Lung (tissue), 12 donors: ENCODE results near the gene PAX2. TPM values are rescaled to one million over a fixed set of nuclear protein-coding genes. Genes with fewer than 3 reads are reported as not detected.

Source experiments
- ATAC-seq: fragments of 200-7000 bp; cut with Tn5 transposase; one replicate; pipeline ENCODE4 v1.9.1; 2020; ENCODE audit warnings: moderate number of reproducible peaks; ENCODE audit not compliant: insufficient read depth, low FRiP score
- DNase-seq, 3 donors: peaks; one replicate each; pipeline ENCODE4 v3.0.0-alpha.2; 2013 to 2017
- H3K27ac ChIP-seq, 2 donors: one replicate each; pipeline ENCODE4 v1.5.1; 2013; ENCODE audit warnings: mild to moderate bottlenecking in 2 of 2, moderate library complexity in 2 of 2, control low read depth in 1 of 2, inconsistent platforms in 1 of 2, low read depth in 1 of 2, low read length in 1 of 2
- H3K27me3 ChIP-seq, 3 donors: one replicate each; pipeline ENCODE4 v1.5.1; 2013; ENCODE audit warnings: low read length in 2 of 3; ENCODE audit not compliant: control insufficient read depth in 3 of 3, insufficient read depth in 3 of 3
- H3K36me3 ChIP-seq, 4 donors: one replicate each; pipeline ENCODE4 v1.5.1; 2013; ENCODE audit warnings: low read length in 4 of 4, mild to moderate bottlenecking in 1 of 4, moderate library complexity in 1 of 4; ENCODE audit not compliant: control insufficient read depth in 4 of 4, insufficient read depth in 4 of 4
- H3K4me1 ChIP-seq, 5 donors: one replicate each; pipeline ENCODE4 v1.5.1; 2013; ENCODE audit warnings: low read length in 5 of 5, mild to moderate bottlenecking in 2 of 5, moderate library complexity in 1 of 5; ENCODE audit not compliant: control insufficient read depth in 5 of 5, insufficient read depth in 5 of 5
- H3K4me3 ChIP-seq: one replicate; pipeline ENCODE4 v1.5.1; 2013; ENCODE audit warnings: mild to moderate bottlenecking, control low read depth, moderate library complexity
- H3K9ac ChIP-seq, 2 donors: one replicate each; pipeline ENCODE4 v1.5.1; 2013; ENCODE audit warnings: low read length in 2 of 2, control low read depth in 1 of 2; ENCODE audit not compliant: insufficient read depth in 1 of 2
- H3K9me3 ChIP-seq, 4 donors: one replicate each; pipeline ENCODE4 v1.5.1; 2013; ENCODE audit warnings: low read length in 3 of 4, mild to moderate bottlenecking in 1 of 4, moderate library complexity in 1 of 4; ENCODE audit not compliant: control insufficient read depth in 4 of 4, insufficient read depth in 3 of 4
- CTCF ChIP-seq: IDR thresholded peaks from 2 replicates; pipeline ENCODE4 v1.5.1; 2012; ENCODE audit warnings: mild to moderate bottlenecking; ENCODE audit errors: control extremely low read depth, extremely low read depth
- WGBS, 2 donors: extraction: QIAGEN DNeasy Blood & Tissue Kit; methylation state at CpG; one replicate each; pipeline ENCODE4 v1.1.7; 2013; 5-methylcytosine and 5-hydroxymethylcytosine counted together
- polyA plus RNA-seq, 2 donors: library from polyadenylated mRNA; stranded (reverse); fragments of 200-250 nt; gene quantifications; one replicate each; pipeline ENCODE4 v1.2.1, GENCODE V29; 2013
- total RNA-seq, 2 donors: library from RNA; depleted of rRNA in 1 of 2; stranded (reverse); fragments of >200 nt in 1 of 2; gene quantifications; one replicate each; pipeline ENCODE4 v1.2.1, GENCODE V29; 2014 to 2021
- donor health status: control.
- donor health status: control.
- donor health status: Bipolar disorder and iron deficiency.
- donor health status: healthy.
- donor health status: DM: yes; HTN: yes; CAD: no.

PAX2 gene
- total and polyA plus RNA-seq, 4 donors = not detected

- Histone ChIP-seq H3K4me1 (no peaks in the 10 kb centered on the region), H3K4me3 (no peak overlapping the region), H3K9me3 (peaks cover 0 to 4% (median 0%) of the 10 kb centered on the region in 4 donors), H3K27me3 (peaks cover 0 to 43% (median 4%) of the 10 kb centered on the region in 3 donors), H3K9ac (no peak overlapping the region), H3K36me3 (no peaks in the 10 kb centered on the region), H3K27ac (no peak overlapping the region)
- TF ChIP-seq CTCF = no peak
- DNase-seq (no peak), ATAC-seq (no peak)
- WGBS, 2 donors = 77 to 84% methylated on average over 14 of the region's 14 CpGs
Measured at GRCh38 chr10:100810091-100810834, 64.9 kb downstream of the PAX2 start.

- no peak overlapping the region for H3K9ac ChIP-seq
- ATAC-seq (no peak), DNase-seq (no peak)
- peaks cover 0 to 2% (median 0%) of the 10 kb centered on the region in 4 donors for H3K9me3 ChIP-seq
- no peak for TF ChIP-seq CTCF
- no peaks in the 10 kb centered on the region for H3K4me1 ChIP-seq
- peaks cover 0 to 39% (median 10%) of the 10 kb centered on the region in 3 donors for H3K27me3 ChIP-seq
- WGBS, 2 donors = 90 to 91% methylated on average over 7 of the region's 7 CpGs
- H3K4me3 ChIP-seq = no peak overlapping the region
- H3K36me3 ChIP-seq = no peaks in the 10 kb centered on the region
- no peak overlapping the region for H3K27ac ChIP-seq
Measured at GRCh38 chr10:100810835-100811116, 65.4 kb downstream of the PAX2 start.

- 92% methylated on average over 1 of the region's 1 CpG for WGBS, 2 donors
- Histone ChIP-seq H3K4me1 (no peaks in the 10 kb centered on the region), H3K9me3 (peaks cover 0 to 2% (median 0%) of the 10 kb centered on the region in 4 donors), H3K36me3 (no peaks in the 10 kb centered on the region), H3K27ac (no peak overlapping the region), H3K27me3 (peaks cover 0 to 43% (median 11%) of the 10 kb centered on the region in 3 donors), H3K4me3 (no peak overlapping the region), H3K9ac (no peak overlapping the region)
- TF ChIP-seq CTCF = no peak
- no peak for DNase-seq
- ATAC-seq = no peak
Measured at GRCh38 chr10:100811261-100811660, 65.9 kb downstream of the PAX2 start.
